Activated naive CD4-positive, alpha-beta T cell treated with anti-CD3 and anti-CD28 coated beads for 36 hours (primary cell): ENCODE results near the gene CHST3. TPM values are rescaled to one million over a fixed set of nuclear protein-coding genes. Genes with fewer than 3 reads are reported as not detected.
"Not testable (repeated sequence)": the region's sequence is repeated elsewhere in the genome, so short reads cannot be mapped to it uniquely, and the experiment has no call there.

ENCODE experiments used
- CTCF ChIA-PET: fragments of 350-600 bp; sonication (Branson Sonifier 250); formaldehyde crosslinking; loops from one replicate; lab custom pipeline; 2021; ENCODE audit warnings: antibody characterized with exemption; lab: Charles Lee
- DNase-seq: peaks from one replicate; pipeline ENCODE4 v3.0.0-alpha.2; 2020
- H3K27ac Mint-ChIP-seq: one replicate; pipeline ENCODE4 v1.8.0; 2021; ENCODE audit warnings: mild to moderate bottlenecking, mixed read lengths
- H3K27me3 Mint-ChIP-seq: one replicate; pipeline ENCODE4 v1.8.0; 2021; ENCODE audit warnings: low read depth, mixed read lengths
- H3K36me3 Mint-ChIP-seq: one replicate; pipeline ENCODE4 v1.8.0; 2021; ENCODE audit warnings: low read depth, mixed read lengths
- H3K4me1 Mint-ChIP-seq: one replicate; pipeline ENCODE4 v1.8.0; 2021; ENCODE audit warnings: low read depth, mixed read lengths
- H3K4me3 Mint-ChIP-seq: one replicate; pipeline ENCODE4 v1.8.0; 2021; ENCODE audit warnings: mild to moderate bottlenecking, moderate library complexity, mixed read lengths
- H3K9me3 Mint-ChIP-seq: one replicate; pipeline ENCODE4 v1.8.0; 2021; ENCODE audit warnings: mixed read lengths
- intact Hi-C: fragments of 100-400 bp; cut with micrococcal nuclease; formaldehyde crosslinking; loops from one replicate; pipeline ENCODE4 v1.15.1; 2023
- total RNA-seq, 2 experiments: library from RNA; stranded (reverse); gene quantifications; one replicate each; pipeline ENCODE4 v1.2.3, GENCODE V29; 2021

CHST3 gene
- total RNA-seq, 2 experiments from 2014 or later, result 0.55 to 0.57 TPM

GRCh38 chr10:71977614-71977903 is 13.4 kb downstream of the CHST3 start:
- H3K27me3 Mint-ChIP-seq, DNase-seq, H3K4me3 Mint-ChIP-seq, intact Hi-C loops, H3K36me3 Mint-ChIP-seq, H3K27ac Mint-ChIP-seq, H3K9me3 Mint-ChIP-seq: not testable (repeated sequence)
- H3K4me1 Mint-ChIP-seq, result peaks cover 30% of the 10 kb centered on the region
- CTCF ChIA-PET, result interaction anchor here (0.6 to 1.4 kb wide), 7 partner anchors 14 to 357 kb away, joined by 3 to 4 read pairs (median 3); no protein-coding TSS in a partner anchor

GRCh38 chr10:71978476-71978875 is 14.3 kb downstream of the CHST3 start:
- H3K4me1 Mint-ChIP-seq, result peaks cover 21% of the 10 kb centered on the region
- intact Hi-C loops, result loop anchor here (1.0 kb wide), 1 partner anchor 82 kb away; no protein-coding TSS in a partner anchor

GRCh38 chr10:71978988-71979691 is 14.9 kb downstream of the CHST3 start:
- H3K4me1 Mint-ChIP-seq, result peaks cover 14% of the 10 kb centered on the region
- intact Hi-C loops, result loop anchor here (1.0 kb wide), 1 partner anchor 83 kb away; no protein-coding TSS in a partner anchor
- H3K27ac Mint-ChIP-seq, result no peak overlapping the region
- CTCF ChIA-PET, result interaction anchor here (1.0 kb wide), 1 partner anchor 15 kb away, joined by 3 read pairs; no protein-coding TSS in a partner anchor
- no peak overlapping the region for H3K4me3 Mint-ChIP-seq
- H3K27me3 Mint-ChIP-seq, result no peaks in the 10 kb centered on the region
- no peaks in the 10 kb centered on the region for H3K9me3 Mint-ChIP-seq
- DNase-seq, result no peak
- no peaks in the 10 kb centered on the region for H3K36me3 Mint-ChIP-seq

More at GRCh38 chr10:71978476-71978875, 14.3 kb downstream of the CHST3 start:
- no peaks in the 10 kb centered on the region for H3K36me3 Mint-ChIP-seq
- peak; percentile 40 for DNase-seq
- CTCF ChIA-PET, result interaction anchor here (0.7 to 1.0 kb wide), 3 partner anchors 14 to 86 kb away, joined by 3 read pairs; no protein-coding TSS in a partner anchor
- H3K9me3 Mint-ChIP-seq, result no peaks in the 10 kb centered on the region
- H3K27ac Mint-ChIP-seq, result no peak overlapping the region
- H3K4me3 Mint-ChIP-seq, result no peak overlapping the region
- no peaks in the 10 kb centered on the region for H3K27me3 Mint-ChIP-seq

GRCh38 chr10:71979692-71980062 is 15.5 kb downstream of the CHST3 start:
- CTCF ChIA-PET, result interaction anchor here (1.0 kb wide), 1 partner anchor 83 kb away, joined by 3 read pairs; no protein-coding TSS in a partner anchor
- peaks cover 13% of the 10 kb centered on the region for H3K4me1 Mint-ChIP-seq
- intact Hi-C loops, result no loop called here
- no peak for DNase-seq
- no peak overlapping the region for H3K27ac Mint-ChIP-seq
- H3K27me3 Mint-ChIP-seq, result no peaks in the 10 kb centered on the region
- no peak overlapping the region for H3K4me3 Mint-ChIP-seq
- no peaks in the 10 kb centered on the region for H3K36me3 Mint-ChIP-seq
- H3K9me3 Mint-ChIP-seq, result no peaks in the 10 kb centered on the region

- Mint-ChIP-seq H3K27me3 (no peaks in the 10 kb centered on the region), H3K4me3 (no peak overlapping the region), H3K9me3 (no peaks in the 10 kb centered on the region), H3K27ac (no peak overlapping the region), H3K36me3 (no peaks in the 10 kb centered on the region), H3K4me1 (peaks cover 14% of the 10 kb centered on the region)
- intact Hi-C loops, result no loop called here
- no peak for DNase-seq
- CTCF ChIA-PET, result interaction anchor here (0.7 to 1.0 kb wide), 2 partner anchors 76 to 84 kb away, joined by 3 read pairs; no protein-coding TSS in a partner anchor
Measured at GRCh38 chr10:71980181-71981014, 16.2 kb downstream of the CHST3 start.

- no peak for DNase-seq
- intact Hi-C loops, result no loop called here
- Mint-ChIP-seq H3K9me3 (no peaks in the 10 kb centered on the region), H3K27me3 (no peaks in the 10 kb centered on the region), H3K27ac (no peak overlapping the region), H3K4me3 (no peak overlapping the region), H3K4me1 (peaks cover 20% of the 10 kb centered on the region), H3K36me3 (no peaks in the 10 kb centered on the region)
- CTCF ChIA-PET, result interaction anchor here (0.7 to 1.1 kb wide), 2 partner anchors 77 to 85 kb away, joined by 3 read pairs; no protein-coding TSS in a partner anchor
Measured at GRCh38 chr10:71981015-71981875, 17.1 kb downstream of the CHST3 start.

- H3K9me3 Mint-ChIP-seq, result no peaks in the 10 kb centered on the region
- H3K27ac Mint-ChIP-seq, result no peak overlapping the region
- no peaks in the 10 kb centered on the region for H3K27me3 Mint-ChIP-seq
- no peak for DNase-seq
- no peak overlapping the region for H3K4me3 Mint-ChIP-seq
- CTCF ChIA-PET, result interaction anchor here (1.1 kb wide), 1 partner anchor 86 kb away, joined by 3 read pairs; no protein-coding TSS in a partner anchor
- intact Hi-C loops, result no loop called here
- H3K36me3 Mint-ChIP-seq, result no peaks in the 10 kb centered on the region
- H3K4me1 Mint-ChIP-seq, result peaks cover 22% of the 10 kb centered on the region
Measured at GRCh38 chr10:71981876-71982230, 17.7 kb downstream of the CHST3 start.

GRCh38 chr10:71982269-71983178 is 18.3 kb downstream of the CHST3 start:
- H3K27ac Mint-ChIP-seq, result no peak overlapping the region
- no peak overlapping the region for H3K4me3 Mint-ChIP-seq
- intact Hi-C loops, result no loop called here
- CTCF ChIA-PET, result interaction anchor here (0.6 to 2.4 kb wide), 5 partner anchors 8 to 286 kb away, joined by 3 to 12 read pairs (median 3); no protein-coding TSS in a partner anchor
- H3K9me3 Mint-ChIP-seq, result no peaks in the 10 kb centered on the region
- H3K36me3 Mint-ChIP-seq, result no peaks in the 10 kb centered on the region
- H3K4me1 Mint-ChIP-seq, result peaks cover 22% of the 10 kb centered on the region
- no peak for DNase-seq
- H3K27me3 Mint-ChIP-seq, result no peaks in the 10 kb centered on the region

GRCh38 chr10:71984126-71984808 is 20.1 kb downstream of the CHST3 start:
- H3K36me3 Mint-ChIP-seq, result no peaks in the 10 kb centered on the region
- H3K4me1 Mint-ChIP-seq, result peaks cover 22% of the 10 kb centered on the region
- intact Hi-C loops, result loop anchor here (2.0 kb wide), 2 partner anchors 19 to 65 kb away; partner anchors contain the start of gene CHST3
- H3K27ac Mint-ChIP-seq, result peak overlapping the region; percentile 40
- H3K9me3 Mint-ChIP-seq, result peaks cover 3% of the 10 kb centered on the region
- CTCF ChIA-PET, result interaction anchor here (0.9 to 4.5 kb wide), 11 partner anchors 10 to 90 kb away, joined by 3 to 19 read pairs (median 4); no protein-coding TSS in a partner anchor
- DNase-seq, result no peak
- H3K4me3 Mint-ChIP-seq, result no peak overlapping the region
- no peaks in the 10 kb centered on the region for H3K27me3 Mint-ChIP-seq

GRCh38 chr10:71984809-71985388 is 20.7 kb downstream of the CHST3 start:
- Mint-ChIP-seq H3K36me3 (no peaks in the 10 kb centered on the region), H3K9me3 (peaks cover 3% of the 10 kb centered on the region), H3K27me3 (no peaks in the 10 kb centered on the region), H3K27ac (peak overlapping the region; percentile 73), H3K4me3 (peak overlapping the region; percentile 3), H3K4me1 (peaks cover 22% of the 10 kb centered on the region)
- intact Hi-C loops, result loop anchor here (1.0 to 2.0 kb wide), 3 partner anchors 20 to 64 kb away; partner anchors contain the start of gene CHST3
- CTCF ChIA-PET, result interaction anchor here (0.9 to 4.5 kb wide), 12 partner anchors 11 to 107 kb away, joined by 3 to 19 read pairs (median 4); no protein-coding TSS in a partner anchor
- peak; percentile 39 for DNase-seq
